Activated CD4-positive, CD25-positive, alpha-beta regulatory T cell treated with anti-CD3 and anti-CD28 coated beads, Interleukin-2, amount 50 U/mL, for 16 hours (primary cell): Measurements from ENCODE around the gene BABAM2.

Source experiments
- DNase-seq: peaks from one replicate; pipeline ENCODE4 v3.0.0-alpha.2; 2020; ENCODE audit warnings: low read depth, low spot score

BABAM2 gene

DNA sequence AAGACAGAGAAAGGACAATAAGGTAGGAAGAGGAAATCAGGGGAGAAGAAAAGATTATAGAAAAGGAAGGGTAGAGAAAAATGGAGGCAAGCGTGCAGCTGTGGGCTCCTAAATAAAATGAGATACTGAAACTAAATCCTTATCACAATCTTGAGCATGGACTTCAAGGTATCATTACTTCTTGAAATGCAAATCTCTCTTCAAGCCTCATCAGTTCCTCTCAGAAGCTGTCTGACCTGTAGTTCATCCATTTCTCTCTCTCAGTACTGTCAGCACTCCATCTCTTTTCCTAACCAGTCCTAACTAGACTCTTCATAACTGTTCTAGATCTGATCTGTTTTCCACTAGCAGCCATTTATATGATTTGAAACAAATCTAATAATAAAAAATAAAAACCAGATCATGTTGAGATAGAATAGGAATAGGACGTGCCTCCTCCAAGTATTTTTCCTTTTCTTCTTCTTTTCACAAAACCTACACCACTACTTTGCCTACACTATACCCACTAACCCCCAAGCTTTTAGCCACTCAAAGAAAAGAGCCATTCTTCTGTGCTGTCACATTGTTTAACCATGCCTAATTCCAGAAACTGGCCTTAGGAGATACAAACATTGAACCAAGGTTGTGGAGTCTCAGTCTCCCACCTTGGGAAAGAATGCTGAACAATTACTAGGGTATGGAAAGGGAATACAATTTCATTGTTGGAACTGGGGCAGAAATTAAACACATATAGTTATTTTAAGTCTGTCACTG, 21.1 kb downstream of the BABAM2 start:
- DNase-seq, result no peak

DNA sequence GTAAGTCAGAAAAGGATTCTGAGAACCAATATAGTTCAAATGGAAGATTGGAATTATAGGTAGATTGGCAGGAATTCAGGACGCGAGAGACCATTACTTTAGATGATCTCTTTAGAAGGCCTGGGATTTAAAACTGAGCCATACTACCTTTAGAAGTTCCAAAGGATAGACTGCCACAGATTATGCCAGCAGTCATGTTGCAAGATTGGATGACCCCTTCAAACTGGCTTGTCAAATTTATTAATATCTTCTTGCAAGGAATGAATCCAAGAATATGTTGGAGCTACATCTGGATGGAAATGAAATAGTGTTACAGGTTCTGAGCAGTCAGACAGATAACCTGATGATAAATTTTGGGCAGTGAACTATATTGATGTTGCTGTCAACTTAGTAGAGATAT, 22.0 kb downstream of the BABAM2 start:
- DNase-seq, result no peak

DNA sequence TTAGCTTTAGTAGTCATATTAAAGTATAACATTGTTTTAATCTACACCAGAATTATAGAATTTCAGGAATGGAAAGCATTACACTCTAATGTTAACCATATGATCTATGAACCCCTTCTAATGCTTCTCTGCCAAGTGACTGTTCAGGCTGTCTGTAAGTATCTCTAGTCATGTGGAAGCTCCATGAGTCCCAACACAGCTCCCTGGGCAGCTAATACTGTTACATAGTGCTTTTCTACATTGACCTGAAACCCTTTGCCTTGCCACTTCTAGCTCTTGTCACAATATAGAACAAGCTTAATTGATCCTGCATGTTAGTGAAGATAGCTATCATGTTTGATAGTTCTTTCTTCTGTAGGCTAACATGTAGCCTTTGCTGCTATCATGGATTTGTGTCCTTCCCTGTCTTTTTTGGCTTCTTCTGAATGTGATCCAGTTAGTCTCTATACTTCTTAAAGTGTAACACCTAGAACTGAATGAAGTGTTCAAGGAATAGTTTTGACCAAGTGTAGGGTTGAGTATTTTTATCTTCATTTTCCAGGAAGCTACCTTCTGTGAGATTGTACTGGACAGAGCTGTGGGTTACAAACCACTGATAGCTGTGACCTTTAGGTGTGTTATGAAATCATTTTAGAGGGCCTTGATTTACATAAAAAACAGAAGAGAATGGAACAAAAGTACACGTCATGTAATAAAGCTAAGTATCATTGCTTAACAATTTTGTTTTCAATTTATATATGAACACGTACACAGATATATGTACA, 23.7 kb downstream of the BABAM2 start:
- no peak for DNase-seq

GRCh38 chr2:27914805-27915175, 24.3 kb downstream of the BABAM2 start:
- no peak for DNase-seq

- no peak for DNase-seq
Measured at GRCh38 chr2:27915191-27915590, 24.7 kb downstream of the BABAM2 start.

- no peak for DNase-seq
Measured at GRCh38 chr2:27915874-27916273, 25.3 kb downstream of the BABAM2 start.

DNA sequence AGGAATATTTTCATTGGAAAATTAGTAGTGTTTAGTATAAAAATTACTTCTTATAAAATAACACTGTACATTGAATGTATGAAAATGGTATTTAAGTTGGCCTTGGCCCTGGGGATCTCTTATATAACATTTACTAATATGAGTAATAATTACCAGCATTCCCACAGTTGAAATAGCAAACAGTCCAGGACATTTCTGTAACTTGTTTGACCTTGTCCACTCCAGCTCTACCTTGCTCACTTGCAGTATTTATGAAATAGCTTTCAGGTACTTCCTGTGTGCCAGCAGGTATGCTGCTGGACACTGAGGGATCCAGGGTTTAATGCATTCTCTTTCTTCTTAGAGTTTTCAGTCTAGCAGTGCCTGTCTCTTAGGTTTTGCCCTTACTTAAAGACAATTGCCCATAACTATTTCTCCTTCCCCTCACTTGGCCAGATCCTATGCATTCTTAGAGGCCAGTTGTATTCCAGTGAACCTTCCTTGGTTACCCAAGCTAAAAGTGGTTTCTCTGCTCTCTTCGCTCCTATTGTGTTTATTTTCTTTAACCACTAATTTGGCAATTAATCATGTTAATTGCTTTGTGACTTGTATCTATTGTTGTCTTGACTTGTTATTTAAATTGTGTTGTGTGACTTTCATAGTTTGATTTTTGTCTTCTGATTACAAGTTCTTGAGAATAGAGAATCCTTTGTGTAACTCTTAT, 25.9 kb downstream of the BABAM2 start:
- DNase-seq, result no peak

GRCh38 chr2:27920148-27920885, 29.8 kb downstream of the BABAM2 start:
- no peak for DNase-seq

GRCh38 chr2:27921424-27921823, 30.9 kb downstream of the BABAM2 start:
- no peak for DNase-seq

GRCh38 chr2:27921880-27922547, 31.5 kb downstream of the BABAM2 start:
- no peak for DNase-seq

DNA sequence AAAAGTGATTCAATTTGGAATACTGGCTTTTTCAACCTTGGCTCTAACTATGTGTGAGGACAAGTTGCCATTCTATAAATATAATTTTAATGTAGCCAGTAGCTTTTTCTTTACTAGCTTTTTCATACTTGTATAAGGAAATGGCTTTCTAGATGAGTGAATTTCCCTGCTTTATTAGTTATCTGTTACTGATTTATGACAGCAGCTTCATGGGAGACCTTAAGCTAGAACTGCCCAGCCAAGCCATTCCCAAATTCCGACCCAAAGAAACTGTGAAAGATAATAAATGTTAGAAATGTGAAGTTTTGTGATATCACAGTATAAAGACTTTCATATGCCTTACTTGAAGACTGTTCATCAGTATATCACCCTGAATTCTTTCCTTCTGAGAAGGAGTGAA, 32.3 kb downstream of the BABAM2 start:
- DNase-seq, result no peak

DNA sequence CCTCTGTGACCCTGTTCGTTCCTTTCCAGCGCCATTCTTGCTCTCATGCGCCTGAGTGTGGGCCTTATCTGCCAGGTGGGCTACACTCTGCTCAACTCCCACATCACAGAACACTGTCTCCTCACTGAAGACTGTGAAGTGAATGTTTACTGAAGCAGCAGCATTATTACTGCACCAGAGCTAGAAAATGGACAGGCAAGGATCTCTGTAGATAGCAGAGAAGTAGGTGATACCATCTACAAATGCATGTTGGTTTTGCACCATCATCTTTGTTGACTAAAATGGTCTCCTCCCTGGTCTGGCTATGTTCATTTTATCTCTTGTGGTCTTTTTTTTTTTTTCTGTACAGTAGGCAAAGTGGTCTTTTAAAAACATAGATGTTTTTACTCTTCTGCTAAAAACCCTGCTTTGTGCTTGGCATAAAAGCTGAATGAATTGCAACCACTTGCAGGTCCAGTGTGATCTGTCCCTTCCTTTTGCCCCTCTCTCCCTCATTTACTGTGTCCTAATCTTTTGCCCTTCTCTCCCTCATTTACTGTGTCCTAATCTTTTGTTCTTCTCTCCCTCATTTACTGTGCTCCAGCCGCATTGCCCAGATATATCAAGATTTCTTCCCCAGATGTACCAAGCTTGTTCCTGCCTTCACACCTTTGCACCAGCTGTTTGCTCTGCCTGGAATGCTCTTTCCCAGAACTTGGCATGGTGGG, 35.4 kb downstream of the BABAM2 start:
- DNase-seq, result no peak

GRCh38 chr2:27929916-27930486, 39.5 kb downstream of the BABAM2 start:
- DNase-seq, result no peak

GRCh38 chr2:27931361-27931950, 40.9 kb downstream of the BABAM2 start:
- no peak for DNase-seq

GRCh38 chr2:27932396-27932795, 41.9 kb downstream of the BABAM2 start:
- DNase-seq, result no peak

DNA sequence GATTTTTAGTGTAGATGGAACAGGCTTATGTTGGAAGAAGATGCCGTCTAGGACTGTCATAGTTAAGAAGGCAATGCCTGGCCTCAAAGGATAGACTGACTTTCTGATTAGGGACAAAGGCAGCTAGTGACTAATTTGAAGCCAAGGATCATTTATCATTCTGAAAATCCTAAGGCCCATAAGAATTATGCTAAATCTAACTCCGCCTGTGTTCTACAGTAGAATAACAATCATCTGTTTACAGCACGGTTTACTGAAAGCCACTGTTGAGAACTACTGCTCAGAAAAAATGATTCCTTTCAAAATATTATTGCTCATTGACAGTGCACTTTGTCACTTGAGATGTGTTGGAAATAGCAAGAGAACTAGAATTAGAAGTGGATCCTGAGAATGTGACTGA, 44.5 kb downstream of the BABAM2 start:
- no peak for DNase-seq

DNA sequence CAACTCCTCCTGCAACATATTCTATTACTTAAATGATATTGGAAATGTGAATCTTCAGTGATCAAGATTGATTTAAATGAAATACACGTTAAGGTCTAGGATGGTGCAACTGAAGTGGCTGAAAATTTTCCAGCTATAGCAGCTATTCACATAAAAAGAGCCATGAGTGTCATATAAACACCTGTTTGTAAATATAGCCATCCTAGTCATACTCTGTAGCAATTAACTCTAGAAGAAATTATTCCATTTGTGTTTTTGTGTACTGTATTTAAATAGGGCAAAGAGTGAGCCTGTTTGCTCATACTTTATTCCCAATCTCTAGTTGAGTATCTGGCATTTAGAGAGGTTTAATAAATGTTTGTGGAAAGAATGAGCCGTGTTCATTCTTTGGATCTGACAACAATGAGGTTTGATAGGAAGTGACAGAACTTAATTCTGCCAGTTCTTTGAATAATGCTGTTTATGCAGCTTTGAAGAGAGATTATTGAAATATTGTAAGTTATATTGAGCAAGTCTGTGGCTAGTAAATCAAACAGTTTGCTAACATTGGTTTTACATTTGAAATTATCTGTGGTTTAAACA, 49.7 kb downstream of the BABAM2 start:
- no peak for DNase-seq

GRCh38 chr2:27940982-27941381, 50.5 kb downstream of the BABAM2 start:
- DNase-seq, result no peak
